CMK (cell line): ENCODE results near the gene XAF1.
"Not testable (repeated sequence)": the region's sequence is repeated elsewhere in the genome, so short reads cannot be mapped to it uniquely, and the experiment has no call there.

Experiments
- DNase-seq: peaks from one replicate; pipeline ENCODE4 v3.0.0-alpha.2; 2010; ENCODE audit warnings: low read depth

XAF1 gene

GRCh38 chr17:6800422-6801027 is 44.7 kb downstream of the XAF1 start:
- DNase-seq, result no peak

- DNase-seq, result no peak
Measured at GRCh38 chr17:6811510-6811909, 55.7 kb downstream of the XAF1 start.

GRCh38 chr17:6812295-6812694 is 56.4 kb downstream of the XAF1 start:
- DNase-seq, result no peak

- DNase-seq, result no peak
Measured at GRCh38 chr17:6815775-6816174, 59.9 kb downstream of the XAF1 start.

- not testable (repeated sequence) for DNase-seq
Measured at GRCh38 chr17:6816368-6816767, 60.5 kb downstream of the XAF1 start.

- no peak for DNase-seq
Measured at GRCh38 chr17:6818938-6819337, 63.1 kb downstream of the XAF1 start.

- DNase-seq, result no peak
Measured at GRCh38 chr17:6823011-6823442, 67.2 kb downstream of the XAF1 start.
